Muscle of back (tissue), 11 donors: ENCODE results near the gene GLUD1. TPM values are rescaled to one million over a fixed set of nuclear protein-coding genes. Genes with fewer than 3 reads are reported as not detected.
A peak's percentile ranks its signal among the peaks of the same experiment; 100 is the strongest.
"Not testable (repeated sequence)": the region's sequence is repeated elsewhere in the genome, so short reads cannot be mapped to it uniquely, and the experiment has no call there.

Source experiments
- DNase-seq, 3 donors: peaks; one replicate each; pipeline versions ENCODE4 v3.0.0 to v3.0.0-alpha.2; 2013
- polyA plus RNA-seq, 10 donors: library from polyadenylated mRNA; unstranded; fragments of 120-200 nt; gene quantifications; one replicate each; pipeline ENCODE4 v1.2.1, GENCODE V29; 2013; ENCODE audit not compliant: insufficient read length in 10 of 10

Gene GLUD1
- polyA plus RNA-seq, 10 donors: 58.6 to 79.2 (median 65.8) TPM

GRCh38 chr10:87092861-87093631 is 1.6 kb downstream of the GLUD1 start:
- peak; percentile 12 to 60 (median 27) for DNase-seq

GRCh38 chr10:87092376-87092860 is 2.2 kb downstream of the GLUD1 start:
- DNase-seq: peak; percentile 28 to 63 (median 47)

- DNase-seq: no peak
Measured at GRCh38 chr10:87090779-87091178, 3.9 kb downstream of the GLUD1 start.

GRCh38 chr10:87089746-87090145 is 4.9 kb downstream of the GLUD1 start:
- no peak for DNase-seq

- no peak for DNase-seq
Measured at GRCh38 chr10:87085537-87085936, 9.1 kb downstream of the GLUD1 start.

GRCh38 chr10:87084291-87084782 is 10.3 kb downstream of the GLUD1 start:
- DNase-seq: peak in 2 of 3 donors; percentile 36 to 58

- DNase-seq: peak; percentile 39 to 62 (median 48)
Measured at GRCh38 chr10:87083576-87084290, 10.9 kb downstream of the GLUD1 start.

- peak in 2 of 3 donors; percentile 46 to 54 for DNase-seq
Measured at GRCh38 chr10:87082219-87082618, 12.4 kb downstream of the GLUD1 start.

GRCh38 chr10:87081574-87081973 is 13.1 kb downstream of the GLUD1 start:
- DNase-seq: not testable (repeated sequence)

- DNase-seq: not testable (repeated sequence)
Measured at GRCh38 chr10:87080621-87081020, 14.0 kb downstream of the GLUD1 start.

GRCh38 chr10:87079106-87079836 is 15.4 kb downstream of the GLUD1 start:
- no peak for DNase-seq

GRCh38 chr10:87076421-87076820 is 18.2 kb downstream of the GLUD1 start:
- DNase-seq: not testable (repeated sequence)

- no peak for DNase-seq
Measured at GRCh38 chr10:87072449-87072848, 22.2 kb downstream of the GLUD1 start.

GRCh38 chr10:87068281-87068680 is 26.4 kb downstream of the GLUD1 start:
- DNase-seq: no peak

- DNase-seq: no peak
Measured at GRCh38 chr10:87066865-87067264, 27.8 kb downstream of the GLUD1 start.

GRCh38 chr10:87066178-87066577 is 28.5 kb downstream of the GLUD1 start:
- DNase-seq: no peak

GRCh38 chr10:87064651-87065050 is 30.0 kb downstream of the GLUD1 start:
- DNase-seq: no peak

GRCh38 chr10:87060280-87060928 is 34.2 kb downstream of the GLUD1 start:
- no peak for DNase-seq

GRCh38 chr10:87059401-87059800 is 35.2 kb downstream of the GLUD1 start:
- no peak for DNase-seq

- peak in 1 of 3 donors; percentile 11 for DNase-seq
Measured at GRCh38 chr10:87058171-87058570, 36.5 kb downstream of the GLUD1 start.
